Measurements from ENCODE around the gene TOLLIP.

- TF ChIP-seq HOXA7 (CRISPR knock-in tag; IDR thresholded peaks at IDR 0.05) (no peak), ELK1 (IDR thresholded peaks at IDR 0.05; ENCODE audit: low read depth, low read length) (no peak), CTCF (IDR thresholded peaks at IDR 0.05) (no peak), USF2 (IDR thresholded peaks at IDR 0.05) (no peak), PBX3 (IDR thresholded peaks at IDR 0.05) (no peak), CBX8 (IDR thresholded peaks at IDR 0.05) (no peak), RAD21 (conservative IDR thresholded peaks at IDR 0.05 in 1 of 2, IDR thresholded peaks at IDR 0.05 in 1 of 2) (no peak)
Observed at GRCh38 chr11:1335264-1335810, 25.9 kb upstream of the TOLLIP start.

Data from A549 (cell line).